ENCODE measurements around the gene XRRA1. TPM values are rescaled to one million over a fixed set of nuclear protein-coding genes. Genes with fewer than 3 reads are reported as not detected.

Gene XRRA1
- total RNA-seq, 2 experiments from 2014 or later = 31.0 to 34.6 TPM

- CTCF ChIA-PET = interaction anchor here (1.0 to 1.3 kb wide), 2 partner anchors 31 to 69 kb away, joined by 3 read pairs; no protein-coding TSS in a partner anchor
- POLR2A ChIA-PET = no interaction called here
Measured at GRCh38 chr11:74953451-74953850, 4.6 kb upstream of the XRRA1 start.

GRCh38 chr11:74952752-74953151 is 3.9 kb upstream of the XRRA1 start:
- ChIA-PET POLR2A (no interaction called here), CTCF (interaction anchor here (0.6 to 1.0 kb wide), 2 partner anchors 70 to 348 kb away, joined by 3 read pairs; no protein-coding TSS in a partner anchor)

GRCh38 chr11:74951226-74951625 is 2.3 kb upstream of the XRRA1 start:
- ChIA-PET CTCF (no interaction called here), POLR2A (no interaction called here)

- CTCF ChIA-PET = interaction anchor here (1.3 kb wide), 1 partner anchor 298 kb away, joined by 3 read pairs; no protein-coding TSS in a partner anchor
- POLR2A ChIA-PET = no interaction called here
Measured at GRCh38 chr11:74950374-74950969, 1.6 kb upstream of the XRRA1 start.

- ChIA-PET POLR2A (interaction anchor here (1.1 kb wide), 1 partner anchor 199 kb away, joined by 6 read pairs; no protein-coding TSS in a partner anchor), CTCF (interaction anchor here (1.3 kb wide), 1 partner anchor 299 kb away, joined by 3 read pairs; no protein-coding TSS in a partner anchor)
Measured at GRCh38 chr11:74949753-74950137, 854 bp upstream of the XRRA1 start.

GRCh38 chr11:74948546-74948897 is 369 bp downstream of the XRRA1 start:
- ChIA-PET CTCF (interaction anchor here (0.9 kb wide), 1 partner anchor 9 kb away, joined by 3 read pairs; no protein-coding TSS in a partner anchor), POLR2A (interaction anchor here (0.6 to 1.4 kb wide), 2 partner anchors 16 to 176 kb away, joined by 4 to 5 read pairs; no protein-coding TSS in a partner anchor)

GRCh38 chr11:74942073-74942759 is 6.7 kb downstream of the XRRA1 start:
- ChIA-PET POLR2A (no interaction called here), CTCF (interaction anchor here (1.4 kb wide), 1 partner anchor 12 kb away, joined by 5 read pairs; no protein-coding TSS in a partner anchor)

- CTCF ChIA-PET = interaction anchor here (1.4 kb wide), 1 partner anchor 11 kb away, joined by 5 read pairs; no protein-coding TSS in a partner anchor
- POLR2A ChIA-PET = no interaction called here
Measured at GRCh38 chr11:74941492-74941891, 7.4 kb downstream of the XRRA1 start.

GRCh38 chr11:74937696-74938475 is 11.0 kb downstream of the XRRA1 start:
- POLR2A ChIA-PET = no interaction called here
- CTCF ChIA-PET = interaction anchor here (1.4 kb wide), 1 partner anchor 202 kb away, joined by 5 read pairs; no protein-coding TSS in a partner anchor

- POLR2A ChIA-PET = no interaction called here
- CTCF ChIA-PET = interaction anchor here (1.4 kb wide), 1 partner anchor 203 kb away, joined by 5 read pairs; no protein-coding TSS in a partner anchor
Measured at GRCh38 chr11:74936976-74937375, 11.9 kb downstream of the XRRA1 start.

GRCh38 chr11:74936087-74936486 is 12.8 kb downstream of the XRRA1 start:
- ChIA-PET POLR2A (no interaction called here), CTCF (interaction anchor here (0.6 kb wide), 1 partner anchor 906 kb away, joined by 3 read pairs; no protein-coding TSS in a partner anchor)

GRCh38 chr11:74935285-74935684 is 13.6 kb downstream of the XRRA1 start:
- POLR2A ChIA-PET = no interaction called here
- CTCF ChIA-PET = interaction anchor here (0.6 kb wide), 1 partner anchor 907 kb away, joined by 3 read pairs; no protein-coding TSS in a partner anchor

- CTCF ChIA-PET = no interaction called here
- POLR2A ChIA-PET = interaction anchor here (0.6 to 0.8 kb wide), 4 partner anchors 15 to 390 kb away, joined by 3 to 6 read pairs (median 4); partner anchors contain the start of genes SPCS2 and XRRA1
Measured at GRCh38 chr11:74933765-74934164, 15.1 kb downstream of the XRRA1 start.

- CTCF ChIA-PET = interaction anchor here (1.5 kb wide), 1 partner anchor 272 kb away, joined by 6 read pairs; no protein-coding TSS in a partner anchor
- POLR2A ChIA-PET = interaction anchor here (0.6 to 1.6 kb wide), 5 partner anchors 16 to 543 kb away, joined by 3 to 5 read pairs (median 3); partner anchors contain the start of genes NEU3, SPCS2 and XRRA1
Measured at GRCh38 chr11:74932797-74933196, 16.1 kb downstream of the XRRA1 start.

- POLR2A ChIA-PET = interaction anchor here (0.8 to 1.6 kb wide), 2 partner anchors 17 to 57 kb away, joined by 3 to 5 read pairs; partner anchors contain the start of genes NEU3, SPCS2 and XRRA1
Measured at GRCh38 chr11:74932169-74932568, 16.7 kb downstream of the XRRA1 start.

GRCh38 chr11:74929431-74930363 is 19.2 kb downstream of the XRRA1 start:
- ChIA-PET CTCF (interaction anchor here (0.7 to 3.0 kb wide), 14 partner anchors 10 to 319 kb away, joined by 3 to 8 read pairs (median 4); no protein-coding TSS in a partner anchor), POLR2A (interaction anchor here (0.6 kb wide), 1 partner anchor 321 kb away, joined by 4 read pairs; no protein-coding TSS in a partner anchor)

More at GRCh38 chr11:74932169-74932568, 16.7 kb downstream of the XRRA1 start:
- CTCF ChIA-PET = interaction anchor here (1.5 kb wide), 1 partner anchor 273 kb away, joined by 6 read pairs; no protein-coding TSS in a partner anchor

- ChIA-PET POLR2A (no interaction called here), CTCF (interaction anchor here (1.3 kb wide), 1 partner anchor 213 kb away, joined by 5 read pairs; no protein-coding TSS in a partner anchor)
Measured at GRCh38 chr11:74927496-74927895, 21.4 kb downstream of the XRRA1 start.
